ENCODE results near the gene SEC22C. TPM values are rescaled to one million over a fixed set of nuclear protein-coding genes. Genes with fewer than 3 reads are reported as not detected.
A peak's percentile ranks its signal among the peaks of the same experiment; 100 is the strongest.
"Not testable (repeated sequence)": the region's sequence is repeated elsewhere in the genome, so short reads cannot be mapped to it uniquely, and the experiment has no call there.

Gene SEC22C
- total RNA-seq, 4 donors from 2014 or later = 46.0 to 81.2 (median 56.1) TPM

DNA sequence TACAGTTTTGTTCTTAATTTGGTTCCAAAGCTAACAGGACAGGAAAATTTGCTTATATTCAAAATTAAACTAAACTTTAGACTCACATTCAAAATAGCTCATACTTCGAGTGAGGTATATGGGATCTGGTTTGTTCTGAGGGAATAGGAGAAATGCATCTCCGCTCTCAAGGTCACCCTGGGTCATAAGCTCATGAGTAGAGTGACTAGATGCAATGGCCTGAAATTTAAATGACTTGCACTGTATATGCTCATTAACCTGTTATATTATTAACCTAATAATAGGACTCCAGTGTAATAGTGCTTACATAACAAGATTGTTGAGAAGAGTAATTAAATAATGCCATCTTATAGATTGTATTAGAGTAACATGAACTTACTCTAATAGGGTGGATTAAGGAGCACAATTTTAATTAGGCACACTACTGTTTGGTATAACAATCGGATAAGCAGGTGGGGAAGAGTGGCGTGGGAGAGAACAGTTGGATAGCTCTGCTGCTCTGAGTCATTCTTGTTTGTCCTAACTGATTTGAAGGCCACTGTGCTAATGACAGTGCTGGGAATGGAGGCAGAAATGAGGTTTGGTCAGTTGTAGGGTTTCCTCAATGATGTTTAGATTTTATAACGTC is 23.9 kb upstream of the SEC22C start:
- TF ChIP-seq, protein P1, sequence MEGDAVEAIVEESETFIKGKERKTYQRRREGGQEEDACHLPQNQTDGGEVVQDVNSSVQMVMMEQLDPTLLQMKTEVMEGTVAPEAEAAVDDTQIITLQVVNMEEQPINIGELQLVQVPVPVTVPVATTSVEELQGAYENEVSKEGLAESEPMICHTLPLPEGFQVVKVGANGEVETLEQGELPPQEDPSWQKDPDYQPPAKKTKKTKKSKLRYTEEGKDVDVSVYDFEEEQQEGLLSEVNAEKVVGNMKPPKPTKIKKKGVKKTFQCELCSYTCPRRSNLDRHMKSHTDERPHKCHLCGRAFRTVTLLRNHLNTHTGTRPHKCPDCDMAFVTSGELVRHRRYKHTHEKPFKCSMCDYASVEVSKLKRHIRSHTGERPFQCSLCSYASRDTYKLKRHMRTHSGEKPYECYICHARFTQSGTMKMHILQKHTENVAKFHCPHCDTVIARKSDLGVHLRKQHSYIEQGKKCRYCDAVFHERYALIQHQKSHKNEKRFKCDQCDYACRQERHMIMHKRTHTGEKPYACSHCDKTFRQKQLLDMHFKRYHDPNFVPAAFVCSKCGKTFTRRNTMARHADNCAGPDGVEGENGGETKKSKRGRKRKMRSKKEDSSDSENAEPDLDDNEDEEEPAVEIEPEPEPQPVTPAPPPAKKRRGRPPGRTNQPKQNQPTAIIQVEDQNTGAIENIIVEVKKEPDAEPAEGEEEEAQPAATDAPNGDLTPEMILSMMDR (IDR thresholded peaks at IDR 0.05) = no peak
- DNase-seq (ENCODE audit: low spot score) (no peak), ATAC-seq (ENCODE audit: low FRiP score) (no peak)

DNA sequence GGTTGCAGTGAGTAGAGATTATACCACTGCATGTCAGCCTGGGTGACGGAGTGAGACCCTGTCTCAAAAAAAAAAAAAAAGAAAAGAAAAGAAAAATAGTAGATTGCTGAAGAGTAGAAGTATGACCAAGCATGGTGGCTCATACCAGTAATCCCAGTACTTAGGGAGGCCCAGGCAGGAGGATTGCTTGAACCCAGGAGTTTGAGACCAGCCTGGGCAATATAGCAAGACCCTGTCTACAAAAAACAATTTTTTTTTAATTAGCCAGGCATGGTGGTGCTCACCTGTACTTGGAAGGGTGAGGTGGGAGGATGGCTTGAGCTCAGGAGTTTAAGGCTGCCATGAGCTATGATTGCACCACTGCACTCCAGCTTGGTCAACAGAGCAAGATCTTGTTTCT is 21.2 kb upstream of the SEC22C start:
- no peak for ATAC-seq (ENCODE audit: low FRiP score)
- TF ChIP-seq, protein P1 (IDR thresholded peaks at IDR 0.05) = no peak
- no peak for DNase-seq (ENCODE audit: low spot score)

DNA sequence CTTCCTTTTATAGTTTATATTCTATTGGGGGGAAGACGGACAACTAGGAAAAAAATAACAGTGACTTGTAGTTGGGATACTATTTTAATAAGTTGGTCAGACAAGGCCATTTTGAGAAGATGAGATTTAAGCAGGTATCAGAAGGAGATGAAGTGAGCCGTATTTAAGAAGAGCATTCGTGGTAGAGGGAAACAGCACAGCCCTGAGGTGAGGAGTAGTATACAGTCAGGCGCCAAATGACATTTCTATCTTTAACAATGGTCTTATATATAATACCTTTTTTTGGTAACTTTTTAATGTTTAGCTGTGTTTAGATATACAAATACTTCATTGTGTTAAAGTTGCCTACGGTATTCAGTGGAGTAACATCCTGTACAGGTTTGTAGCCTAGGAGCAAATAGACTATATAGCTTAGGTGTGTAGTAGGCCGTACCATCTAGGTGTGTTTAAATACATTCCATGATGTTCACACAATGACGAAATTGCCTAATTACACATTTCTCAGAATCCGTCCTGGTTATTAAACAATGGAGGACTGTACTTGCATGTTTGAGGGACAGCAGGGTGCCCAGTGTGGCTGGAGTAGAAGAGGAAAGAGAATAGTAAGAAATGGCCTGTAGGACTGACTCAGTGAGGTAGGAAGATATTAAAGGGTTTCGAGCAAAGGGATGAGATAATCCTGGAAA is 20.3 kb upstream of the SEC22C start:
- DNase-seq (ENCODE audit: low spot score) = no peak
- ATAC-seq (ENCODE audit: low FRiP score) = no peak
- TF ChIP-seq, protein P1 (IDR thresholded peaks at IDR 0.05) = no peak

DNA sequence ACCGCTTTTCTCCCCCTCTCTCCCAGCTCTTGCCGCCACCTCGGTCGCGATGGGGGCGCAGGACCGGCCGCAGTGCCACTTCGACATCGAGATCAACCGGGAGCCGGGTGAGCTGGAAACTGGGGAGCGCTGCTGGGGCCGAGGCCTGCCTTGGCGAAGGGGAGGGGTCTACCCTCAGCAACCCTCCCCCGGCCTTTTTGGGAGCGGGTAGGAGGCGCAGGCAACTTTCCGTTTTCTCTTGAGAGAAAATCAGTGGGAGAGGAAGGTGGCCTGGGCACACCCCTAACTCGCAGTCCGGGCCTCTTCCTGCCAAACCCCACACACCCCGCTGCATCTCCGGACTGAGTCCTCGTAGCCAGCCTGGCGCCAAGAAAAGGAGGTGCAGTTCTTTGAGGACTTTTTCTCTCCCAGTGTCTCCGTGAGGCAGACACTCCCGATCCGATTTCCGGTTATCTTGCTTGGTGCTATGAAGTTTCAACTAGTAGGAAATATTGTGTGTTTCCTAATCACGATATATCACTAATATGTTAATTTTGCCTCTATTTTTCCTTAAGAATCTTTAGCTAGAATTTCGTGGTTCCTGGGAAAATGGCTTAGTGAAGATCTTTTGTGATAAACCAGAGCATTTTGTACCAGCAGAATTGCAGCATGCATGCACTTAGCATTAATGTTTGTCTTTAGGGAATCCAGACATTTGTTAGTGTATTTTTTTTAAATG is 19.4 kb upstream of the SEC22C start:
- peak; percentile 74 for ATAC-seq (ENCODE audit: low FRiP score)
- TF ChIP-seq, protein P1 (IDR thresholded peaks at IDR 0.05) = no peak
- peak; percentile 28 for DNase-seq (ENCODE audit: low spot score)

DNA sequence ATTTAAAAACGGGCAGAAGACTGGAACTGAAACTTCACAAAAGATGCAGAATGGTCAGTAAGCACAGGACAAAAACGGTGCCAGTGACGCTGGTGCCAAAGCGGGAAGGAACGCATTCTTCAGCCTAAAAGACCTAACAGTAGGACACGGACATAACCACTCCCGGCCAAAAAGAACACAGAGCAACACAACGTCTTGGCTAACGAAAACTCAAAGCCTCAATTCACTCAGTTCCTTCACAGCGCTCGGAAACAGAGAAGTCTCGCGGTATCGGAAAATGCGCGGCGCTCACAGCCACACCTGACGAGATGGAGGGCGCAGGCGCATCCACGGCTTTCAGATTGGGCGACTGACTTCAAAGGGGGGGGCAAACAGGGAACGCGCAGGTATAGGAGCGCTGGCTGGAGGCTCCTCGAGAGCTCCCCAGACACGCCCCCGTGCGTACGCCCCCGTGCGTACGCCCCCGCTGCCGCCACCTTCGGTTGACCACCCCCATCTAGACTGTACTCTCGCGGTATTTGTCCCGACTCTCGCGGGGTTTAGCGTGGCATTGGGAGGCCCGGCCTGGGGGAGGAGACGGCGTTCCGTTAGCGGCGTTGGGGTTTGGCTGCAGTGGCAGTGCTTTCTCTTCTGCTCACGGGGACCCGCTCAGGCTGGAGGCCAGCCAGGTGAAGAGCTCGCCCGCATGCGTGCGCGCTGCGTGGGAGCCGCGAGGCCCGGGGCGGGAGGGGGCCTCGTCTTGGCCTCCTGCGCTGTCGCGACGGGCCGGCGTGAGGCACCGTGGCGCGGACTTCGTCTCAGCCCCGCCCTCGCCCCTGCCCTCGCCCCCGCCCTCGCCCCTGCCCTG is 18.6 kb upstream of the SEC22C start, which contains the start of gene NKTR:
Gene NKTR (plus strand): TSS at position 576 of the 847 bp plus-strand sequence. CDS start 321 bp downstream, outside the sequence.
- ATAC-seq (ENCODE audit: low FRiP score) (peak; percentile 98), DNase-seq (ENCODE audit: low spot score) (peak; percentile 100)
- TF ChIP-seq, protein P1 (IDR thresholded peaks at IDR 0.05) = no peak

DNA sequence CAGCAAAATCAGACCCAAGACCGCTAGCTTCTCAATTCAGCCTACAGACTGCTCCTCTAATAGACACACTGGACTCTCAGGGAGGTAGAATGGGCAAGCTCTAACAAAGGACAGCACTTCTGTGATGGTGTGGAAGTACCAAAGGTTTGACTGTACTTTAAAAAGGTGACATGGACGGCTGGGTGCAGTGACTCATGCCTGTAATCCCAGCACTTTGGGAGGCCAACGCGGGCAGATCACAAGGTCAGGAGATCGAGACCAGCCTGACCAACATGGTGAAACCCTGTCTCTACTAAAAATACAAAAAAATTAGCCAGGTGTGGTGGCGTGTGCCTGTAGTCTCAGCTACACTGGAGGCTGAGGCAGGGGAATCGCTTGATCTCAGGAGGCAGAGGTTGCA is 15.3 kb upstream of the SEC22C start:
- ATAC-seq (ENCODE audit: low FRiP score); DNase-seq (ENCODE audit: low spot score): not testable (repeated sequence)

DNA sequence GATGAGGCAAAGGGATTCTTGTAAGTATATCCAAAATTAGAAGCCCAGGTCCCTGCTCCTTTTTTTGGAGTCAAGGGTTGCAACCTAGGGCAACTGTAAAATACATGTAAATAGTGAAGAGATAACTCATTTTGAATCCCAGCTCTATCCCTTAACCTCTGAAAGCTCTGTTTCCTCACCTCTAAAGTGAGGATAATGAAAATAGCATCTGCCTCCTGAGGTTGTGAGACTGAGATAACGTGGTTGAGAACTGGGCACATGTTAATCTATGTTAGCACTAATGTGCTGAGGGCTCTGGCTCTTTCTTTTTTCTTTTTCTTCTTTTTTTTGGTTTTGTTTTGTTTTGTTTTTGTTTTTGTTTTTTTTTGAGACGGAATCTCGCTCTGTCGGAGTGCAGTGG is 13.9 kb upstream of the SEC22C start:
- TF ChIP-seq, protein P1 (IDR thresholded peaks at IDR 0.05) = no peak
- DNase-seq (ENCODE audit: low spot score) = no peak
- no peak for ATAC-seq (ENCODE audit: low FRiP score)

All from omental fat pad (tissue), 4 donors.